HG03066 (cell line): ENCODE results near the gene PANK4.

ENCODE experiments used
- ATAC-seq: cut with Tn5 transposase; IDR thresholded peaks from one replicate; pipeline ENCODE4 v1.9.1; 2021; ENCODE audit warnings: low read depth; ENCODE audit not compliant: unreplicated experiment

Gene PANK4

GRCh38 chr1:2546515-2547209 is 20.3 kb upstream of the PANK4 start:
- peak; percentile 37 for ATAC-seq

- peak; percentile 26 for ATAC-seq
Observed at GRCh38 chr1:2545754-2546514, 19.5 kb upstream of the PANK4 start.

GRCh38 chr1:2544875-2545640 is 18.7 kb upstream of the PANK4 start:
- no peak for ATAC-seq

- ATAC-seq, result no peak
Observed at GRCh38 chr1:2544093-2544874, 17.9 kb upstream of the PANK4 start.

- no peak for ATAC-seq
Observed at GRCh38 chr1:2543543-2544092, 17.2 kb upstream of the PANK4 start.

- no peak for ATAC-seq
Observed at GRCh38 chr1:2542246-2542915, 16.0 kb upstream of the PANK4 start.

GRCh38 chr1:2541619-2542245 is 15.3 kb upstream of the PANK4 start:
- ATAC-seq, result no peak

- no peak for ATAC-seq
Observed at GRCh38 chr1:2540816-2541492, 14.6 kb upstream of the PANK4 start.

- no peak for ATAC-seq
Observed at GRCh38 chr1:2539312-2539907, 13.0 kb upstream of the PANK4 start.

GRCh38 chr1:2538872-2539271 is 12.5 kb upstream of the PANK4 start:
- no peak for ATAC-seq

- ATAC-seq, result no peak
Observed at GRCh38 chr1:2538376-2538775, 12.0 kb upstream of the PANK4 start.

GRCh38 chr1:2537784-2538115 is 11.4 kb upstream of the PANK4 start:
- ATAC-seq, result no peak

- no peak for ATAC-seq
Observed at GRCh38 chr1:2535981-2536380, 9.6 kb upstream of the PANK4 start.

- ATAC-seq, result no peak
Observed at GRCh38 chr1:2535455-2535854, 9.1 kb upstream of the PANK4 start.

- no peak for ATAC-seq
Observed at GRCh38 chr1:2534687-2535441, 8.5 kb upstream of the PANK4 start.

- ATAC-seq, result no peak
Observed at GRCh38 chr1:2534315-2534686, 7.9 kb upstream of the PANK4 start.

GRCh38 chr1:2533365-2533764 is 7.0 kb upstream of the PANK4 start:
- no peak for ATAC-seq
